Frontal cortex (tissue), 4 donors: ENCODE data around the gene MTHFR. TPM values are rescaled to one million over a fixed set of nuclear protein-coding genes. Genes with fewer than 3 reads are reported as not detected.

ENCODE experiments used
- DNase-seq, 2 donors: peaks; one replicate each; pipeline ENCODE4 v3.0.0; 2012; ENCODE audit warnings: low spot score in 2 of 2
- FAIRE-seq: peaks from 2 replicates; lab custom pipeline; 2012; peaks lifted over from hg19 to GRCh38; lab: Jason Lieb, UNC
- total RNA-seq: library from RNA; depleted of rRNA; stranded (reverse); fragments of >200 nt; gene quantifications from one replicate; pipeline ENCODE4 v1.2.3, GENCODE V29; 2014
- donor health status: control.
- donor health status: control.
- donor health status: control.

Gene MTHFR
- total RNA-seq, 1 donor from 2014 or later = 24.5 TPM

DNA sequence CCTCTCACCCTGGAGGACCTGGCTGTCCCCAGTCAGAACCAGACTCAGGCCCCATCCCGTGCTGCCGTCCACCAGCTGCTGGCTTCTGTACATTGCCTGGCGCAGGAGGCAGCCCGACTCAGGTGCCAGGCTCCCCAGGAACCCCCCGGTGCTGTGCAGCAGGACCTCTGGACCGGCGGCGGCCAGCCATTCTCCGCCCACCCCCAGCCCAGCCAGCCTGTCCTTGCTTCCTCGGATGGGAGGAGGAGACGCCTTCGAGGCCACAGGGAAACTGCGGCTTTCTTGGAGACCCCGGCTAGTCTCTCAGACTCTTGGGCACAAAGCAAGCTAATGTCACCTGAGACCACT is 39.4 kb downstream of the MTHFR start:
- no peak for FAIRE-seq
- no peak for DNase-seq

DNA sequence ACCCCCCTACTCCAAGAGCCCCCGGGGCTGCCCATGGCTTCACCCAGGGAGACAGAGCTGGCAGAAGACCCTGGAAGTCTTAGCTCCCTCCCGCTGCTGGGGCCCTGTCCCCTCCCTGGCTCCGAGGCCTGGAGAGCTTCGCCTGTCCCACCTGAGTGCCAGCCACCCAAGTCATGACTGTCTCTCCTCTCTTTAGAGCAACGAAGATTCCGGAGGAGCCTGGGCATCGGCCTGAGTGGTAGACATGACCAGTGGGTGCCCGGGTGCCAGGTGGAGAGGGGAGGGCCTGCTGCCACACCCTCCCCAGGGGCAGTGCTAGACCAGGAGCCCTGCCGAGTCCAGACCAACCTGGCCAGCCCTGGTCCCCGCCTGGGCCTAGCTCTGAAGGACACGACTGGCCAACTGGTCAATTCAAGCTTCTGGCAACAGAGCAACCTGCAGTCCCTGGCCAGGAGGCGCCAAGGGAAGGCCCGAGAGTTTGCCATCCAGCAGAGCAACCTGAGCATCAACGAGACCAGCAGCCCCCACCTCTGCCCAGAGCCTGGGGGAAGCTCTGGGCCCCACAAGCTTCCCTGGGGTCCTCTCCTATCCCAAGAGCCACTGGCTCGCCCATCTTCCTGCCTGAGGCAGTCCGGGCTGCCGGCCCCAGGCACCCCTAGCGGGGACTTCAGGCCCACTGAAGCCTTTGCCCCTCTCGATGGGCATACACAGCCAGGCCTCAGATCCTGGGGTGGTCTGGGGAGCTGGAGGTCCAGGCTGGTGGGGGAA is 39.9 kb downstream of the MTHFR start:
- no peak for FAIRE-seq

DNA sequence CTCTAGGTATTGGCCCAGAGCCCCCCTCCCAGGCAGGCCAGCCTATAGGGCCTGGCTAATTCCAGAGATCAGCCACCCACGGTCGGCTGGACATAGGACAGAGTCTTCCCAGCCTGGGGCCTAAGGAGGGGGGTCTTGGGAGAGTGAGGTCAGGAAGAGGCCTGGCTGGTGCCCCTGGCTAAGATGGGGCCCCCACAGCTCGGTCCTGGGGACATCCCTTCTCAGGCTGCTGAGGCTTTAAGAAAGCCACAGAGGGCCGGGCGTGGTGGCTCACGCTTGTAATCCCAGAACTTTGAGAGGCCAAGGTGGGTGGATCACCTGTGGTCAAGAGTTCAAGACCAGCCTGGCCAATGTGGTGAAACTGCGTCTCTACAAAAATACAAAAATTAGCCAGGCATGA is 41.2 kb downstream of the MTHFR start:
- DNase-seq (no peak), FAIRE-seq (no peak)

More for the DNA sequence above, 39.9 kb downstream of the MTHFR start:
- DNase-seq = no peak

DNA sequence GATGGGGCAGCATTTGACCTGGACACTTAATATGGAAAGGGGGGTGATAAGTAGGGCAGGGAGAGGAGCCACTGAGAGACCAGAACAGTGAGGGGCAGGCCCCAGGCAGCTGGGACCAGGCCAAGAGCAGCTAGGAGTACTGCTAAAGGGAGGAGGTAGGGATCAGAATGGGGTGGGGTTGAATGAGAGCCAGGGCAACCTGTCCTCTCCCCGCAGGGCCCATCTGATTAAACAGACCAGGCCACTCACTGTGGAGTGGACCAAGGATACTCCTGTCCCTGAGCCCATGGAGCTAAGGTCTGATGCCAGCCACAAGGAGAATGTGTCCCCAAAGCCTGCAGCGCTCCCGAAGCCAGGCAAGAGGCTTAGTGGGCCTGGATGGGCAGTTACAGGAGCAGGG is 41.6 kb downstream of the MTHFR start:
- no peak for FAIRE-seq
- DNase-seq = no peak

DNA sequence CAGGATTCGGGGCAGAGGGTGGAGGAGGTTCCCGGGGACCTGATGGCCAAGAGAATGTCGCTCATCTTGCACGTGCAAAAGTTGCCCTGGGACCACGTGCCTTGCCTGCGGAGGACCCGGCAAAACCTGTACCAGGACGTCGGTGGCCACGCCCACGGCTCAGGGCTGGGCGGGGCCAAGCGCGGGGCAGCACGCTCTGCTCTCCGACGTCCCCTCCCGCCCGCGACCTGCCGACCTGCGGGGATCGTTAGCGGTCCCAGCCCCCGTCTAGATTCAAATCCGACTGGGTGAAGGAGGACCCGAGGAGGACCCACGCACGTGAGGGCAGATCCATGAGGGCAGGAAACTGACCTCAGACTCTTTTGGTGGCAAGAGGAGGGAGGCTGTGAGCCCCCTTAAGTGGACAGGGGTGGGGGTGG is 43.8 kb downstream of the MTHFR start, which contains the start of gene C1orf167:
TSS of gene C1orf167 (plus strand) at position 206 of the 419 bp plus-strand sequence. CDS start 2,208 bp downstream, outside the sequence.
- no peak for DNase-seq
- no peak for FAIRE-seq

DNA sequence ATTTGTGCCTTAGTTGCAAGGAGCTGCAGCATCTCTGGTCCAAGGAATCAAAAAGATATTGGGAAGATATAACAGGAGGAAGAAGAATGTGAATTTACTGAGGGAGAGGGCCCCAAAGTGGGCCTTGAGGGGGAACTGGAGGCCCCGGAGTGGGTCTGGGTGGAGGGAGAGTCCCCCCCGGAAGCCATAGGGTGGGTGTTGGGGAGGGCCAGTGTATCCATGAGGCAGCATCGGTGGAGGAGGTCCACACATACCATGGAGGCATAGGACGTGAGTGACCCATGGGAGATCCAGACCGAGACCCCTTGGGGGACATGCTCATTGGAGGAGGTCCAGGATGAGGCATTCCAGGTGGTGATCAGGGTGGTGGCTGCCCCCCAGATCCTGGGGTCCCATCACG is 44.5 kb downstream of the MTHFR start:
- no peak for FAIRE-seq
- no peak for DNase-seq

DNA sequence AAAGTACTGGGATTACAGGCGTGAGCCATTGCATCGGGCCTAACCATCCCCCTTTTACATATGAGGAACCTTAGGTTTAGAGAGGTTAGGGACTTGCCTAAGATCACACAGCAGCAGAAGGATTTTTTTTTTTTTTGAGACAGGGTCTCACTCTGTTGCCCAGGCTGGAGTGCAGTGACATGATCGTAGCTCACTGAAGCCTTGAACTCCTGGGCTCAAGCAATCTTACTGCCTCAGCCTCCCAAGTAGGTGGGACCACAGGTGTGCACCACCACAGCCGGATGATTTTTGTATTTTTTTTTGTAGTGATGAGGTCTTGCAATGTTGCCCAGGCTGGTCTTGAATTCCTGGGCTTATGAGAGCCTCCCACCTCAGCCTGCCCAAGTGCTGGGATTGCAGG is 46.0 kb downstream of the MTHFR start:
- FAIRE-seq (no peak), DNase-seq (no peak)

DNA sequence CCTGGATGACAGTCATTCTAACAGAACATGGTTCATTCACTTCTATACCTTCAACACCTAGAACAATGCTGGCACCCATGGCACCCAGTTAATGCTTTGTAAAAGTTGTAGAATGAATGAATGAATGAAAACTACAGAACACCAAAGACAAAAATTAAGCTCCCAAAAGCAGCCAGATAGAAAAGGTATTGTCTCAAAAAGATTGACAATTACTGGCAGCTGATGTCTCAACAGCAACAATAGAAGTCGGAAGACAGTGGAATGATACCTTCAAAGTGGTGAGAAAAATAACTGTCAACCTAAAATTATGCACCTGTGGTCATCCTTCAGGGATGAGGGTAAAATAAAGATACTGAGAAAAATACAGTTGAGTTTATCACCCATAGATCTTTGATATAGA is 48.7 kb downstream of the MTHFR start:
- FAIRE-seq (no peak), DNase-seq (no peak)

DNA sequence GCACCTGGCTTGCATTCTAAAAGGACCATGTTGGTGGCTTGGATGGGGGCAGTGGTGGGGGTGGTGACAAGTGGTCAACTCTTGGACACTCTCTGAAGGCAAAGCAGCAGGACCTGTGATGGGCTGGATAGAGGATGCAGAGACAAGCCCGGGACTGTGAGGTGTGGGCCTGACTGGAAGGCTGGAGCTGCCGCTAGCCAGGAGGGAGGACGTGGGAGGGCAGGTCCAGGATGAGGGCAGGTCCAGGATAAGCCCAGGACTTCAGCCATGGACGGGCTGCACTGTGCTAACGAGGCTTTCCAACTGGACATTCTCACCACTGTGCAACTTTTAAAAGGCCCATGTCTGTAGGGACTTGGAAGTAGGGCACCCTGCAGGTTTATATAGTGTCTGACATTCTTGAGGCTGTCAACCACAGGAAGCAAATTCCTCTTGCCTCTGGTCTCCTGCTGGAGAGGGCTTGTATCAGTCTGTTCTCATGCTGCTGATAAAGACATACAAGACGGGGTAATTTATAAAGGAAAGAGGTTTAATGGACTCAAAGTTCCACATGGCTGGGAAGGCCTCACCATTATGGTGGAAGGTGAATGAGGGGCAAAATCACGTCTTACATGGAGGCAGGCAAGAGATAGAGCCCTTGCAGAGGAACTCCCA is 52.1 kb downstream of the MTHFR start:
- no peak for FAIRE-seq
- DNase-seq = no peak

DNA sequence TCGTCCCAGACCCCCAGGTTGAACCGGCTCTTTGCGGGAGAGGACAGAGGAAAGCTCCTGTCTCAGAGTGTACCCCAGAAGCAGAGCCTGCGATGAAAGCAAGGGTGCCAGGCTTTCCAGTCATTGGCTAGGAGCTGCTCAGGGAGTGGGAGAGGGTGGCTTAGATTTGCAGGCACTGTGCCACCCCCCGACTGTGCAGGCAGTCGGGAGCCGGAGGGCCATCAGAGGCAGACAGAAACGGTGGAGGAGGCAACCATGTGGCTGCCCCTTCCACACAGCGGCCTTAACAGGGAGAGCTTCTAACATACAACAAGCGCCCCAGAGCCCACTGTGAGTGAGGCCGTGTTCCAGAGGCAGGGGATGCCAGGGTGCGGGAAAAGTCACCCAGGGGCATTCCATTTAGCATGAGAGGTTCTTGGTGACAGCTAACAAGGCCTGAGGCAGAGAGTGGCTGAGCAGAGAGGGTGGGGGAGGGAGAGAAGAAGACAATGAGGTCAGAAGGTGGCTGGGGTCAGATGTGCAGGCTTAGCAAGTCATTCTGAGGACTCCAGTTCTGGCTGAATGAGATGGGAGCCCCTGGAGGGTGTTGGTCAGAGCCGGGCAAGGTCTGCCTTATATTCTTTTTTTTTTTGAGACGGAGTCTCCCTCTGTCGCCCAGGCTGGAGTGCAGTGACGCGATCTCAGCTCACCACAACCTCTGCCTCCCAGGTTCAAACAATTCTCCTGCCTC is 53.2 kb downstream of the MTHFR start:
- FAIRE-seq = no peak
- DNase-seq = no peak

DNA sequence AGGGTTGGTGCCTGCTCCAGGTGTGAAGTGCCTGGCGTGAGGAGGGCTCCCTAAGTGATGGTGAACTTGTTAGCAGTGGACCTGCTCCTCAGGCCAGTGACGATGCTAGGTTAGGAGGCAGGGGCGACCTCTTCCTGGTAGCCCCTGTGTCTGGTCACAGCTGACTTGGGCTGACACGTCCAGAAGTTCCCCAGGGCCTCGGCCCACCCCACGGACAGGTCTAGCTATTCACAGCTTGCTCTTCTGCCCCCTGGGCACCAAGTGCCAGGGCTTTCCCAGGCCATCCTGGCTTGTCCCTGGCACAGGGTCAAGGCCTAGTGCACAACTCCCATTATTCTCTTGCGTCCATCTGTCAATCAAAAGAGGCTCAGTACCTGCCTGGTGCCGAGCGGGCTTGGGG is 54.7 kb downstream of the MTHFR start:
- FAIRE-seq = no peak
- DNase-seq = no peak

DNA sequence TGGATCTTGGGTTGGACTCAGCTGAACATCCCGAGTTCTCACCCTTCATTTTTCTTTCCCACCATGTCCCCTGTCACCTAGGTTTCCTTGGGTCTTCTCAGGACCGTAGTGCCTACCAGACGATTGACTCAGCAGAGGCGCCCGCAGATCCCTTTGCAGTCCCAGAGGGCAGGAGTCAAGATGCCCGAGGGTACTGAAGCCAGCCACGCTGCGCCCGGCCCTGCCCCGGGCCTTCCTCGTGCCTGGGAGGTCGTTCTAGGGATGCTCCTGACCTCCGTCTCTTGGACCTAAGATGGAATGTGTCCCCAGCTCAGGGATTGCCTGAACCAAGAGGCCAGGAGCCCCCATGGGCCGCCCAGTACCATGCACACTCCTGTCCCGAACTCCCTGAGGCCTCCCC is 55.8 kb downstream of the MTHFR start:
- DNase-seq (no peak), FAIRE-seq (no peak)

DNA sequence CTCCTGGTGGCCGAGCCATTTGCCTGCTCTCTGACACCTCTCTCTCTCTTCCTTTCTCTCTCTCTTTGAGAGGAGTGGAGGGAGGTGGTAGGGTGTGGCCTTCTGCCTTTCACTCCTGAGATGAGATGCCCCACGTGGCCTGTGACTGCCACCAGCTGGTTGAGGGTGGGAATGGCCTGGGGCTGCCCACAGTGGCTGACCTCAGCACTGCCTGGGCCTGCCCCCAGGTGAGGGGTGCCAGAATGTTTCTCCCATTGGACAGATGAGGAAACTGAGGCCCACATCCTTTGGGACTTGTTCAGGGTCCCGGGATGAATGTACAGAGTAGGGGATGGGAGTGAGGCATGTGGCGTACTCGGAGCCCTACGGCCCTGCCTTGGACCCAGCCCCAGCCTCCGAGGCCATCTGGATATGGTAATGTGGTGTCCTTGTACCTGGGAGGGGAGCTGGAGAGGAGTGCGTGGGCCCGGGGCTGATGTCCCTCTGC is 56.5 kb downstream of the MTHFR start:
- FAIRE-seq (no peak), DNase-seq (peak; percentile 58 to 75)

DNA sequence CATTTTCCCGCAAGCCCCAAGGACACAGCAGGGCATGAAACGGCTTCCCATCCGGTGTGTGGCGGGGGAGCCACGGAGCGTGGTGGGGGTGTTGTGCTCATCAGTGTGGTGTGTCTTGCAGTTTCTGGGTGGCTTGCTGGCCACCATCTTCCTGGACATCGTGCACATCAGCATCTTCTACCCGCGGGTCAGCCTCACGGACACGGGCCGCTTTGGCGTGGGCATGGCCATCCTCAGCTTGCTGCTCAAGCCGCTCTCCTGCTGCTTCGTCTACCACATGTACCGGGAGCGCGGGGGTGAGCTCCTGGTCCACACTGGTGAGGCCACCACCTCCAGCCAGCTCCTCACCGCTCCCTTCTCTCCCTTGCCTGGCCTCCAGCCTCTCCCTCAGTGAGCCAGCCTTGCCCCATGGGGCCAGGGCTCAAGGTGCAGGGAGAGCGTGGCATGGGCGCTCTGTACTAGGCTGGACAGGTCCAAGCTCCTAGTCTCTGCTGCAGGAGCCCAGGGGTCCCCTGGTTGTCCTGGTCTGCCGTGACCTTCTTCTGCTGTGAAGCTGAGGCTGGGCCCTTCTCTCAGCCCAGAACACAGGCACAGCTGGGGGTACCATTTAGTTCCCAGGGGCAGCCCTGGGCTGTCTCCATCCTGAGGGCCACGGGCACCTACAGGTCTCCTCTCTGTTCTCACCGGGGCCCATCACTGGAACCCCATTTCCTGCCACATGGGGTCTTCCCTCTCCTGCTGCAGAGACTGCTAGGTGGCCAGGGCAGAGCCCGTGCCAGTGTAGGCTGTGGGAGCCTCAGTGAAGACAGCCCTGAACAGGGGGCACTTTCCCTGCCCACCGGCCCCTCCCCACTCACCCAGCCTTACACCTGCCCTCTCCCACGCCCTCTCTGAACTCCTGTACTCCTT is 57.2 kb downstream of the MTHFR start:
- DNase-seq = no peak
- no peak for FAIRE-seq

DNA sequence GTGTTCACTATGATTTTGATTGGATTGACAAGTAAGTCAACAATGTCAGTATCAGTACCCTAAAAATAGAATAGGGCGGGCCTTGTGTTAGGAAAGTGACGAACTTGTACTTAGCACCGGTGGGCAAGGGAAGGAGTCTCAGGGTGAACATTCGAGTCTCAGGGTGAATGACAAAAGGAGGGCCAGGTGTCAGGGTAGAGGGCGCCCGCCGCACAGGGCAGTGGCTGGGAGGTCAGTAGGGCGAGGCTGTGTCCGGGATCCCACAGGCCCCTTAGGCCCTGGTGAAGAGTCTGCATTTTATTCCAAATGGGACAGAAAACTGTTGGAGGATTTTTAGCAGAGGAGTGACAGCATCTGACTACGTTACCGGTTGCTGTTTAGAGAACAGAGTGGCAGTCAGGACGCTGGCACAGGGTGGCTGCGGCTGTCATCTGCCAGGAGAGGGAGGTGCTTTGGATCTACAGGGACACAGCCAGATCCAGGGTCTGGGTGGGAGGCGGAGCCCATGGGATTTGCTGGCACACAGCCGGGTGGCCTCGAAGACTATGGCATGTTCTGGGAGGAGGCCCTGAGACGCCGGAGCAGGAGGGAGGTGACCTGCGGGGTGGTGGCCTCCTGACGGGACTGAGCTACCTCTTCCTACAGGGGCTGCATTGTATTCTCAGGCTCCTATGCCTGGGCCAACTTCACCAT is 58.8 kb downstream of the MTHFR start:
- FAIRE-seq (no peak), DNase-seq (no peak)

DNA sequence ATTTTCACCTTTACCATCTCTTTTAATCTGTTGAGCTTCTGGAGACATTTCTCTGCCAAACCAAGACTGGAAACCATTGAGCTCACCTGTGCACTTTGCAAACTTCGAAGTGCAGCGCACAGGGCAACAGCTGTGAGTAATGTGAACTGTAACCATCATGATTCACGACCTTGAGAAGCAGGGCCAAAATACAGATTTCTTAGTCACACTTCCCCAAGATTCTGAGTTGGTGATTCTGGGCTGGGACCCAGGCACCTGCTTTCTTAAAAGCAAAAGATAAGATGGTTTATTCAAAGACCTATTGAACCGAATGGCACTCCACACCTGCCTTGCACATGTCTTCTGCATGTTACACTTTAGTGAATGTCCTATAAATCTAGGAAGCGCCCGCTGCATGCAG is 59.7 kb downstream of the MTHFR start:
- DNase-seq (no peak), FAIRE-seq (no peak)

DNA sequence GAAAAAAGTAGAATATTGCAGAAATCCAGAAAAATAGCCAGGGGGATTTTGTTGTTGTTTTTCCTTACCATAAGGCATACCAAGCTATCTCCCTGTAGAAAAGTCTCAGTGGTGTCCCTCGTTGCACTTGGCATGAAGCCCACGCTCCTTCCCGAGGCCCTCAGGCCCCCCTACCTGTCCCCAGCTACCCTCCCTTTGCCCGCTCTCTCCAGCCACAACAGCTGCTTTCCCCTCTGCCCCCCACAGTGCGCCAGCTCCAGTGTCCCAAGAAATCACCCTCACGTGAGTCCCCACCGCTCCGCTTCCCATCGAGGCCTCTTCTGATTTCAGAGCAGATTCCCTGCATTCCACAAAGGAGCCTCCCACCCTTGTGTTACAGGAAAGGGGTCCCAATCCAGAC is 61.5 kb downstream of the MTHFR start:
- no peak for DNase-seq
- no peak for FAIRE-seq

DNA sequence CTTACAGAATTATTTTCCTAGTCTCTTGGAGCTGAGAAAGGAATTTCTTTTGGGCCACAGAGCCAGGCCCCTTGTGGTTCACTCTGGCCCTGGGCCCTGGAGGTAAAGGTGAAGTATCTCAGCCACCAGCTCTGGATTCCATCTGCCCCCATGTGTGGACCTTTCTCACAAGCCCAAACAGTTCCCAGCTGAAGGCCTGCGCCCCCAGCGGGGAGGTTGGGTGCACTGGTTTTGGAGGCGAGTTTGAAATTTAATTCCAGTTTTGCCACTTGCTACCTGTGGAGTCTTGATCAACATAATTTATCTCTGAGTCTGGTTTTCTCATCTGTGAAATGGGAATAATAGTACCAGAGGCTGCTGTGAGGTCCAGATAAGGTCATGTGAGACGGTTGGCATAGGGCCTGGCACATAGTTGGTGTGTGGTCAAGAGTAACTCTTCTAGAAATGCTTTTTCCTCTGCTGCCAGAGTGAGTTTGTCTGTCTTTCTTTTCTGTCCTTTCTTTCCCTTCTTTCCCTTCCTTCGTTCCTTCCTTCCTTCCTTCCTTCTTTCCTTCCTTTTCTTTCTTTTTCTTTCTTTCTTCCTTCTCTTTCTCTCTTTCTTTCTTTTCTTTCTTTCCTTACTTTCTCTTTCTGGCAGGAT is 63.7 kb downstream of the MTHFR start:
- DNase-seq (no peak), FAIRE-seq (no peak)

DNA sequence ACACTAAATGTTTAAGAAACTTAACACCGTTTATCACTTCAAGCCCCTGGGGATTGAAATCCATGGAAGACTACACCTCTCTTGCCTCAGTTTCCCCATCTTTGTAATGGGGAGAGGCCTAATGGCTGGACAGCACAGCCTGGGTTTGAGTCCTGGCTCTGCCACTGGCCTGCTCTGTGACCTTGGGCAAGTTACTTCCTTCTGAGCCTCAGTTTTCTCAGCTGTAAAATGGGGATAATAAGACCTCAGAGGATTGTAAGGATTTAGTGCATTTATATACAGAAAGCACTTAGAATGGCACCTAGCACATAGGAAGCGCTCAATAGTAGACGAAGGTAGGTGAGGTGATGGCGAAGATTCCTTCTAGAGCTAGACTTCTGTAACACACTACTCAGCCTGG is 64.3 kb downstream of the MTHFR start:
- no peak for FAIRE-seq
- DNase-seq = no peak
